Mononuclear cell (primary cell): ENCODE measurements around the gene MED10. TPM values are rescaled to one million over a fixed set of nuclear protein-coding genes. Genes with fewer than 3 reads are reported as not detected.

Source experiments
- H3K27me3 ChIP-seq: 2 replicates; pipeline ENCODE4 v1.6.0; 2011; ENCODE audit warnings: low read length, control low read depth; ENCODE audit not compliant: insufficient read depth
- H3K4me1 ChIP-seq: 2 replicates; pipeline ENCODE4 v1.5.1; 2011; ENCODE audit warnings: mild to moderate bottlenecking, low read length, control low read depth; ENCODE audit not compliant: insufficient read depth
- H3K4me3 ChIP-seq: 2 replicates; pipeline ENCODE4 v1.5.1; 2011; ENCODE audit warnings: mild to moderate bottlenecking, low read length, moderate library complexity
- H3K9me3 ChIP-seq: 2 replicates; pipeline ENCODE4 v1.5.1; 2011; ENCODE audit warnings: low read depth, mild to moderate bottlenecking, control low read depth, low read length
- total RNA-seq: library from RNA; depleted of rRNA; stranded (reverse); fragments of >200 nt; gene quantifications from one replicate; pipeline ENCODE4 v1.2.3, GENCODE V29; 2012

The MED10 gene
- total RNA-seq, 1 donor, result 32.6 TPM

GRCh38 chr5:6326776-6327175 lies 51.6 kb downstream of the MED10 start:
- H3K4me1 ChIP-seq, result no peaks in the 10 kb centered on the region
- no peaks in the 10 kb centered on the region for H3K27me3 ChIP-seq
- H3K4me3 ChIP-seq, result no peak overlapping the region
- H3K9me3 ChIP-seq, result no peaks in the 10 kb centered on the region

- Histone ChIP-seq H3K27me3 (no peaks in the 10 kb centered on the region), H3K4me3 (no peak overlapping the region), H3K4me1 (no peaks in the 10 kb centered on the region), H3K9me3 (no peaks in the 10 kb centered on the region)
These were observed 56.1 kb downstream of the MED10 start for GRCh38 chr5:6322163-6322713.

Other genes starting within 250 kb of the MED10 start
- gene UBE2QL1, start 70.3 kb upstream of the MED10 start, total RNA-seq, result not detected